Urinary bladder (tissue), 4 donors: Measurements from ENCODE around the gene MYBPC1. TPM values are rescaled to one million over a fixed set of nuclear protein-coding genes. Genes with fewer than 3 reads are reported as not detected.

Source experiments
- DNase-seq: peaks from one replicate; pipeline ENCODE4 v3.0.0-alpha.2; 2015; ENCODE audit errors: extremely low spot score
- H3K27ac ChIP-seq: one replicate; pipeline ENCODE4 v1.5.1; 2013; ENCODE audit warnings: low read depth, mild to moderate bottlenecking, moderate library complexity
- H3K36me3 ChIP-seq: one replicate; pipeline ENCODE4 v1.6.1; 2013; ENCODE audit warnings: mild to moderate bottlenecking, moderate library complexity; ENCODE audit not compliant: insufficient read depth
- H3K4me1 ChIP-seq: one replicate; pipeline ENCODE4 v1.6.1; 2013; ENCODE audit warnings: mild to moderate bottlenecking, moderate library complexity; ENCODE audit not compliant: insufficient read depth
- H3K4me3 ChIP-seq: one replicate; pipeline ENCODE4 v1.5.1; 2013; ENCODE audit warnings: low read depth, low read length
- WGBS: extraction: QIAGEN DNeasy Blood & Tissue Kit; methylation state at CpG from one replicate; pipeline ENCODE4 v1.1.7; 2013; 5-methylcytosine and 5-hydroxymethylcytosine counted together
- polyA plus RNA-seq: library from polyadenylated mRNA; stranded (reverse); fragments of 200-250 nt; gene quantifications from one replicate; pipeline ENCODE4 v1.2.3, GENCODE V29; 2013
- total RNA-seq: library from RNA; depleted of rRNA; stranded (reverse); fragments of >200 nt; gene quantifications from one replicate; pipeline ENCODE4 v1.2.3, GENCODE V29; 2014
- donor health status: healthy with polysubstance abuse.
- donor health status: healthy.

Gene MYBPC1
- total and polyA plus RNA-seq, 2 donors: 0.10 to 85.2 TPM

DNA sequence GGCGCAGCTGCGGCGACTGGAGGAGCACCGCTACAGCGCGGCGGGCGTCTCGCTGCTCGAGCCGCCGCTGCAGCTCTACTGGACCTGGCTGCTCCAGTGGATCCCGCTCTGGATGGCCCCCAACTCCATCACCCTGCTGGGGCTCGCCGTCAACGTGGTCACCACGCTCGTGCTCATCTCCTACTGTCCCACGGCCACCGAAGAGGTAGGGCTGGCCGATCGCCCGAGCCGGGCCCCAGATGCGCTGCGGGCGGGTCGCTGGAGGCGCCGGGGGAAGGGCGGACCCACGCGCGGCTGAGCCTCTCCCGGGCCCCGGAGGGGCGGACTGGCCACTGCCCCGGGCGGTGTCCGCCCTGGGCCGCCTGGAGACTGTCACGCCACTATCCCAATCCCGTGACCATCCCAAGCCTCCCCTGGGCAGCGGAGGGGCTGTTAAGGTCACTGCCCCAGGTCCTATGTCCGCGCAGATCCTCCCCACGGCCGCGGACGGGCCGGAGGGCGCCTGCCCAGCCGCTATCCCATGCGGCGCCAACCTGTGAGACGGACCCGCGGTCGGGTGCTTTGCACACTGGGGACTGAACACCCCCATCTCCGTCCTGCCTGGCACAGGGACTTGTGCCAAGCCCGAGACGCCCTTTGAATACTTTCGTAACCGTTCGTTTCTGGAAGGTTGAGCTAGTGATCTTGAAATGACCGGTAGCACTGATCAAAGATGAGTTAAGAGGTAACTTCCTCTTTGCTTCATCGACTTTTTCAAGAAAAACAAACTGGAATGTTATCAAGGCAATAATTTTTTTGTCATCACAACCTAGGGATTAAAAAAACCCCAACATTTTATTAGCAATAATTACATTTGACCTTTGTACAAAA is 103.4 kb downstream of the MYBPC1 start:
- WGBS: under 1% methylated on average over 67 of the region's 67 CpGs
- Histone ChIP-seq H3K36me3 (no peaks in the 10 kb centered on the region), H3K27ac (peak overlapping the region; percentile 95), H3K4me1 (peaks cover 1% of the 10 kb centered on the region), H3K4me3 (peak overlapping the region; percentile 94)
- no peak for DNase-seq

DNA sequence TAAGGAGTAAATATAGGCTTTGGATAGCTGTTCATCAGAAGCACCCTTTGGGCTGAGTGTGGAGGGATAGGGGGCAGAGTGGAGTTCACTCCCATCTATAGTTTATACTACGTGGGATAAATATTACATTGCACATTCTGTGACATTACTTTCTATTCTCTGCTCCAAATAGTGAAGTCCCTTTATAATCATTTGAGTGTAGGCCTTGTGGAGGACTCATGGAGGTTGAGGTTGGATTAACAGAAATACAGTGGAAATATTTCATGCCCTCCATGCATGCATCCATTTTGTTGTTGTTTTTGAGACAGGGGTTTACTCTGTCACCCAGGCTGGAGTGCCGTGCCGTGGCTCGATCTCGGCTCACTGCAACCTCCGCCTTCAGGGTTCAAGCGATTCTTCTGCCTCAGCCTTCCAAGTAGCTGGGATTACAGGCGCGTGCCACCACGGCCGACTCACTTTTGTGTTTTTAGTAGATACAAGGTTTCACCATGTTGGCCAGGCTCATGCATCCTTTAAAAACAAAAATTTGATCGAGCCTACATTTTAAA is 104.1 kb downstream of the MYBPC1 start:
- Histone ChIP-seq H3K4me1 (peaks cover 1% of the 10 kb centered on the region), H3K27ac (no peak overlapping the region), H3K36me3 (no peaks in the 10 kb centered on the region), H3K4me3 (peak overlapping the region; percentile 94)
- no peak for DNase-seq
- 65% methylated on average over 12 of the region's 12 CpGs for WGBS

DNA sequence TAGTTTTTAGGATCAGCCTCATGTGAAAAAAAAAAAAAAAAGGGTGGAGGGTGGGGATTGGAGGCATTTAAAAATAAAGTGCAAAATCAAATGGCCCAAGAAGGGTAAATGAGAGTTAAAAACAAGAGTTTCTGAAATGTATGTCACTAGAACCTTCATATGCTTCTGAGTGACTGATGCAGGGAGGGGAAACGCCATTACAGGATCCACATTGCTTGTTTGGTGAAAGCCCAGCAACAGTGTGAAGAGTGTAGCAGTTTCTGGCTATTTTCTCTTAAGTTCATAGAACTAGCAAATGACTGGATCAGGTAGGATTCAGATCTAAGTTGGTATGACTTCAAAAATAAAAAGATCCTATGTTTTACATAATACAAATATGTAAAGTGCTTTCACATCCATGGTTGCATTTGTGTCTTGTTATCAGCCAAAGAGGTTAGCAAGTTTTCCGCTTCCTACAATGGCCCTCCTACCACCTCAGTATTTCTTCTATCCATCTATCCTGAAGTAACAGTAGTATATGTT is 105.6 kb downstream of the MYBPC1 start:
- no peak overlapping the region for H3K27ac ChIP-seq
- DNase-seq: no peak

DNA sequence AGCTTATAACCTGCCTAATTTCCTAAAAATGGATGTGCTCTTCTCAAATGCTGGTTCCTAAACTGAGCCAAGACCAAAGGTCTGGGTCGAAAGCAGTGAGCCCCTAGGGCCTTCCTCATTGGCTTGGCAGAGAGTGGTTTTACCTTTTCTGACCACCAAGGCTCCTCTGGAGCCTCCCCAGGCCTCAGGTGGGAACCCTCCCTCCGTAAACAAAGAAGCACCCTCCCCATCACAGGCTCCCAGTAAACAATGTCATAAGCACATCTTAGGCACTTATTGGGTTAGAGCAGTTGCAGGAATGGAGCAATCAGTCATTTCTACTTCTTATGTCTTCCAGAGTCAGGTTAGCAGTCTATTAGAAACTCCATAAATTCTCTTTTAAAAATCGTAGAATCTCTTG is 108.7 kb downstream of the MYBPC1 start:
- DNase-seq: no peak
- no peak overlapping the region for H3K4me3 ChIP-seq
- no peaks in the 10 kb centered on the region for H3K36me3 ChIP-seq
- WGBS: 77% methylated on average over 3 of the region's 3 CpGs
- no peaks in the 10 kb centered on the region for H3K4me1 ChIP-seq
- H3K27ac ChIP-seq: no peak overlapping the region

More for the DNA sequence above, 105.6 kb downstream of the MYBPC1 start:
- 88% methylated on average over 2 of the region's 2 CpGs for WGBS
- Histone ChIP-seq H3K36me3 (no peaks in the 10 kb centered on the region), H3K4me1 (peaks cover 1% of the 10 kb centered on the region), H3K4me3 (no peak overlapping the region)

DNA sequence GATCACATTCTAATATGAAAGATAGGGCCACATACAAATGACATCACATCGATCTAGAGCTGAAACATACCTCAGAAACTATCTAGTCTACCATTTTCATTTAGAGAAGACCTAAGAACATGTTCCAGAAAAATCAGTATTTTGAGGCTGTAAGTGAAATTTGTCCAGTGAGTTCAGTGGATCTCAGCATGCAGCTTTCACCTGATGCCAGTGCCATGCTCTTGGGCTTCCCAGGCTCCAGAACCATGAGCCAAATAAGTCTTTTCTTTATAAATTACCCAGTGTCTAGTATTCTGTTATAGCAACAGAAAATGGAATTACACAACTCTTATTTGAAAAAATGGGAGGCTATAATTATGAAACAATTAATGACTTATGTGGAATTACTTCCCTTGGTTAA is 111.6 kb downstream of the MYBPC1 start:
- WGBS: 99% methylated on average over 1 of the region's 1 CpG
- DNase-seq: no peak
- Histone ChIP-seq H3K27ac (no peak overlapping the region), H3K36me3 (no peaks in the 10 kb centered on the region), H3K4me1 (no peaks in the 10 kb centered on the region), H3K4me3 (no peak overlapping the region)

DNA sequence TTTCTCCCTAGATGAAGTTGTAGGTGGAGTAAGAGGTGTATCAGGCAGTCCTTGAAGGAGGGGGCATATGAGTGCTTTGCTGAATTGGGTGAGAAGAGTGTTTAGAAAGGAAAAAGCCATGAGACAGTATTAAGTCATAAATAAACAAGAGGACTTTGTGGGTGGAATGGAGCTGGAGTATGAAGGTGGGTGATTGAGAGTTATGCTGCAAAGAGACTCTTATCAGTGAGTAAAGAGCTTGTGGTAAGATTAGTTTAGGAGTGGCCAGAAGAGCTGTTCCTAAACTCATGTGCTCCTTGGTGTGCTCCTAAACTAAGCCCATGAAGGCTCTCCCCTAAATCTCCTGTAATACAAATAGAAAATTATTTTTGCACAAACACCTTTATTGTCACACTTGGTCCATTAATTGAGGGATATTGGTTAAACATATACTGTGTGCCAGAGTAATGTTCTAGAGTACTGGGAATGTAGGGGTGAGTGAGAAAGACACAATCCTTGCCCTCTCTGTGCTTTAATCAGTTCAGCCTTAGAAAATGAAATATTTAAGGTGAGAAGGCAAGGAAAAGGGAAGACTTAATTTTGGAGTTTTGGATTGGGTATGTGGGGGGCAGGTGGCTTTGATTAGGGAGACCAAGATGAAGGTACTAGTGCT is 112.5 kb downstream of the MYBPC1 start:
- no peak overlapping the region for H3K4me3 ChIP-seq
- H3K36me3 ChIP-seq: no peaks in the 10 kb centered on the region
- H3K27ac ChIP-seq: no peak overlapping the region
- H3K4me1 ChIP-seq: no peaks in the 10 kb centered on the region
- no peak for DNase-seq

DNA sequence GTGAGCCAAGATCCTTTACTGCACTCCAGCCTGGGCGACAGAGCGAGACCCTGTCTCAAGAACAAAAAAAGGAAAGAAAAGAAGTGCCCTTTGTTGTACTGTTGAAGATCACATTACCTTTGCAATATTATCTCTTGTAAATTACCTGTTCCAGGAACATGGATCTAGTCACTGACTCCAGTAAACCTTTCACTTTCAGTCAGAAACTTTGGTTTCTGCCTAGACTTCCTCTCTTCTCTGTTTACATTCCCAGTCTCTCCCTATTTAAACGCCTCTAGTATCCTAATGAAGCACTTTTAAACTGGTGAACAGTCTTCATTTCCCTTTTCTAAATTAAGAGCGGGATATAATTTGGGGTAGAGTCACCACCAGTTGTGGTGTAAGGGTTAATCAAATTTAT is 115.5 kb downstream of the MYBPC1 start:
- 90% methylated on average over 4 of the region's 4 CpGs for WGBS
- no peak overlapping the region for H3K27ac ChIP-seq
- H3K36me3 ChIP-seq: no peaks in the 10 kb centered on the region
- H3K4me3 ChIP-seq: no peak overlapping the region
- H3K4me1 ChIP-seq: no peaks in the 10 kb centered on the region
- no peak for DNase-seq

DNA sequence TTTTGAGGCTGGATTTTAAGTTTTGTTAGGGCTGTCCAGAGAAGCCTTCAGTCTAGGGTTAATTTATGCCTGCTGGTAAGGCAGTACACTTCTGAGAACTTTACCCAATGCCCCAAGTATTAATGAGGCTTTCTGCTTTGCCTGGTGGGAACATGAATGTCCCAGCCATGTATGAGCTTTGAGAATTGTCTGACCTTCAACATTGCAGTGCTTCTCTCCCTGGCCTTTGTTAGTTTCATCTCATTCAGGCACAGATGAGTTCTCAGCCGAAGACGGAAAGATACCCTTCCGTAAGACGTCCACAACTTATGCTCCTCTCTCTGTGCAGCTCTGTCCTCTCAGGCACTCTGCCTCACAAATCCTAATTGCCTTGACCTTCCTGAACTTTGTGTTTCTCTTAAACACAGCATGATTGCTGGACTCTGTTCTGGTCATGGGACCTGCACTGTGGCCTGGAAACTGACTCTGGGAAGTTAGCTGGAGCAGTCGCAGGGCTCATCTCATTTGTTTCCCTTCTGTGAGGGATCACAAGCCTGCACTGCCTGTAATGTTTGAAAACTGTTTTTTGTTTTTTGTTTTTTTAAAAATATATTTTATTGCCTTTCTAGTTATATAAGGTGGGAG is 118.4 kb downstream of the MYBPC1 start:
- 35% methylated on average over 5 of the region's 5 CpGs for WGBS
- H3K27ac ChIP-seq: no peak overlapping the region
- no peaks in the 10 kb centered on the region for H3K4me1 ChIP-seq
- DNase-seq: no peak
- H3K36me3 ChIP-seq: no peaks in the 10 kb centered on the region
- no peak overlapping the region for H3K4me3 ChIP-seq

DNA sequence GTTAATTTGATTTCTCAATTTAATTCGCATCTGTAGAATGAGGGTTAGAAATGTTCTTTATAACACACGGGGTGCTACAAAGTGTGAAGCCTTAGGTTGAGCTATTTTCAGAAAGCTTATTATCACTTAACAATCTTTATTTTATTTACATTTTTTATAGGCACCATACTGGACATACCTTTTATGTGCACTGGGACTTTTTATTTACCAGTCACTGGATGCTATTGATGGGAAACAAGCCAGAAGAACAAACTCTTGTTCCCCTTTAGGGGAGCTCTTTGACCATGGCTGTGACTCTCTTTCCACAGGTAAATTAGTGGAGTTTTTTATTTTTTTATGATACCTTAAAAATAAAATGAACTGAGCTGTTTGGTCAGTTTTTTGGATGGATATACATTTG is 119.2 kb downstream of the MYBPC1 start:
- Histone ChIP-seq H3K36me3 (no peaks in the 10 kb centered on the region), H3K4me3 (no peak overlapping the region), H3K4me1 (no peaks in the 10 kb centered on the region), H3K27ac (no peak overlapping the region)
- DNase-seq: no peak
- 76% methylated on average over 2 of the region's 2 CpGs for WGBS

DNA sequence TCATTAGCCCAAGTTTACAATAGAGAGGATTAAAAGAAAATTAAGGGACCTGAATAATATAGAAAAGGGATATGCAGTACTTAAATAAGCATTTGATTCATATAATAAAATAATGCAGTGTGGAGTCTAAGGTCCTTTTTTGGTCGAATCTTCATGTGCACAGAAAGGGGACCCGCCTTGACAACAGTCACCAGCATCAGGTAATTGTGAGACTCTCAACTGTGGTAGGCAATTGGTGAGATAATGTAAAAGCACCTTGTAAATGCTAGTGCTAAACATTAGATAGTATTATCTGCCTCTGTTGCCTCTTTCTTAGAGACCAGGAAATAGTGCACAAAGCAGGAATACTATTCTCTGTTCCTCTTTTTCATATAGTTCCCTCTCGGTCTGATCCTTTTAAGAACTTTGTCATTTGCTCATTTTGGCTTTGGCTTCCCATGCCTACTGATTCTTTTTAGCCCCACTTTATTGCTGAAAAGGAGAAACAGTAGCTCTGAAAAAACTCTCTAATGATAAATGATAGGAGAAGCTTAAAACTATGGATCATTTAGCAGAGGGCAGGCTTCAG is 120.2 kb downstream of the MYBPC1 start:
- Histone ChIP-seq H3K4me3 (no peak overlapping the region), H3K4me1 (no peaks in the 10 kb centered on the region), H3K27ac (no peak overlapping the region), H3K36me3 (no peaks in the 10 kb centered on the region)
- no peak for DNase-seq
- WGBS: 79% methylated on average over 3 of the region's 3 CpGs

DNA sequence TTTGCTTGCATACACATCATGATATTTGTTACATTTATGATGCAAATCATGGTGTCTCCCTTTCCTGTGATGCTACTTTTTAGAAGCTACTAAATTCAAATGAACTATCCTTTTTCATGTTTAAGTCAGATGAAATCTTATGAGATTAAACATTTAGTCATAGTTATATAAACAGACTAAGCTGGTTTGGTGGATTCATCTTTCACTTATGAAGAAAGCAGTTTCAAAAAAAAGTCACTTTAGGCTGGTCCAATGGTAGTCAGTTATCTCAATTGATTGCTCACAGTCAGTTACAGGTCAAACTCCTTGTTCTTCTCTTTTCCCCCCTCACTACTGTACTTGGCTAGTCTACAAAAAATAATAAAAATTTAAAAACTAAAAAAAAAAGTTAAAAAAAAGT is 124.8 kb downstream of the MYBPC1 start:
- H3K36me3 ChIP-seq: no peaks in the 10 kb centered on the region
- no peak overlapping the region for H3K4me3 ChIP-seq
- H3K27ac ChIP-seq: no peak overlapping the region
- DNase-seq: no peak
- H3K4me1 ChIP-seq: no peaks in the 10 kb centered on the region

DNA sequence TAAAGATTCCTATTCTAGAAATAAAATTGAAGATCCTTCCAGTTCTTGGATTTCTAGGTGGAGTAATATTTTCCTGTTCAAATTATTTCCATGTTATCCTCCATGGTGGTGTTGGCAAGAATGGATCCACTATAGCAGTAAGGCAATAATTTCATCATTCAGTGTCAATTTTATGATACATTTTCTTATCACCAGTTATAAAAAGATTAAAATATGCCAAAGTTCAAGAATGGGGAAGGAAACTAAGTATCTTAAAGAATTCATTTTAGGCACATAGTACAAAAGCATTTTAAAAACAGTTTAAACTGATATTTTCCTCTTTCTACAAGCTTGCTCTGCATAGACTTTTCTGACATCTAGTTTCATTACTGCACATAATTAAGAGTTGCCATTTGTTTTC is 125.3 kb downstream of the MYBPC1 start:
- Histone ChIP-seq H3K27ac (no peak overlapping the region), H3K36me3 (no peaks in the 10 kb centered on the region), H3K4me3 (no peak overlapping the region), H3K4me1 (no peaks in the 10 kb centered on the region)
- DNase-seq: no peak

DNA sequence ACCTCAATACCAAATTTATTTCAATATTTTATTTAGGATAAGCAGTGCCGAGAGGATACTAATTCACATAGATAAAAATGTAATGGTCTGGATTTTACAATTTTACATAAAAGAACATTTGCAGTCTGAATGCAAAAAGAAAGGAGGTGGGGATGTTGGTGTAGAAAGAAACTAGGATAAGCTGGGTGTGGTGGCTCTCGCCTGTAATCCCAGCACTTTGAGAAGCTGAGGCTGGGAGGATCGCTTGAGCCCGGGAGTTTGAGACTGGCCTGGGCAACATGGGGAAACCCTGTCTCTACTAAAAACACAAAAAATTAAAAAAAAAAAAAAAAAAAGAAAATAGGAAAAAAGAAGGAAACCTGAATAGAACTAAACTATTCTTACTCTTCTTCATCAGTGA is 127.6 kb downstream of the MYBPC1 start:
- WGBS: 98% methylated on average over 4 of the region's 4 CpGs
- DNase-seq: no peak
- Histone ChIP-seq H3K4me1 (no peaks in the 10 kb centered on the region), H3K27ac (no peak overlapping the region), H3K36me3 (no peaks in the 10 kb centered on the region), H3K4me3 (no peak overlapping the region)
